Type B pancreatic cell (in vitro differentiated cells): ENCODE results near the gene EIF4E2. TPM values are rescaled to one million over a fixed set of nuclear protein-coding genes. Genes with fewer than 3 reads are reported as not detected.

Experiments used
- DNase-seq: peaks from one replicate; pipeline ENCODE4 v3.0.0; 2021; ENCODE audit warnings: mixed read lengths; ENCODE audit not compliant: unreplicated experiment; ENCODE audit errors: extremely low spot score
- H3K27ac Mint-ChIP-seq: 2 replicates; pipeline ENCODE4 v1.8.0; 2021; ENCODE audit warnings: mild to moderate bottlenecking, mixed read lengths
- H3K27me3 Mint-ChIP-seq: 2 replicates; pipeline ENCODE4 v1.8.0; 2021; ENCODE audit warnings: mixed read lengths
- H3K36me3 Mint-ChIP-seq: 2 replicates; pipeline ENCODE4 v1.8.0; 2021; ENCODE audit warnings: mixed read lengths
- H3K4me1 Mint-ChIP-seq: one replicate; pipeline ENCODE4 v1.8.0; 2021; ENCODE audit warnings: mixed read lengths; ENCODE audit not compliant: unreplicated experiment
- H3K4me3 Mint-ChIP-seq: 2 replicates; pipeline ENCODE4 v1.8.0; 2021; ENCODE audit warnings: mild to moderate bottlenecking, mixed read lengths
- H3K9me3 Mint-ChIP-seq: 2 replicates; pipeline ENCODE4 v1.8.0; 2021; ENCODE audit warnings: mixed read lengths
- total RNA-seq: library from RNA; stranded (reverse); gene quantifications from 2 replicates; pipeline ENCODE4 v1.2.1, GENCODE V29; 2021; ENCODE audit warnings: low replicate concordance
- TF ChIP-seq, protein P1 (sequence below): fragments of 200-600 bp; sonication (generic); conservative IDR thresholded peaks from 2 replicates; pipeline ENCODE4 v1.5.0; 2021; ENCODE audit warnings: antibody characterized with exemption, mild to moderate bottlenecking

Gene EIF4E2
- total RNA-seq, 1 donor from 2014 or later, result 77.1 TPM

GRCh38 chr2:232508251-232508650 lies 42.2 kb upstream of the EIF4E2 start:
- DNase-seq, result no peak
- Mint-ChIP-seq H3K4me1 (peaks cover 10% of the 10 kb centered on the region), H3K4me3 (no peak overlapping the region), H3K9me3 (no peaks in the 10 kb centered on the region), H3K36me3 (no peaks in the 10 kb centered on the region), H3K27ac (no peak overlapping the region), H3K27me3 (peaks cover 58% of the 10 kb centered on the region)
- TF ChIP-seq, protein P1, sequence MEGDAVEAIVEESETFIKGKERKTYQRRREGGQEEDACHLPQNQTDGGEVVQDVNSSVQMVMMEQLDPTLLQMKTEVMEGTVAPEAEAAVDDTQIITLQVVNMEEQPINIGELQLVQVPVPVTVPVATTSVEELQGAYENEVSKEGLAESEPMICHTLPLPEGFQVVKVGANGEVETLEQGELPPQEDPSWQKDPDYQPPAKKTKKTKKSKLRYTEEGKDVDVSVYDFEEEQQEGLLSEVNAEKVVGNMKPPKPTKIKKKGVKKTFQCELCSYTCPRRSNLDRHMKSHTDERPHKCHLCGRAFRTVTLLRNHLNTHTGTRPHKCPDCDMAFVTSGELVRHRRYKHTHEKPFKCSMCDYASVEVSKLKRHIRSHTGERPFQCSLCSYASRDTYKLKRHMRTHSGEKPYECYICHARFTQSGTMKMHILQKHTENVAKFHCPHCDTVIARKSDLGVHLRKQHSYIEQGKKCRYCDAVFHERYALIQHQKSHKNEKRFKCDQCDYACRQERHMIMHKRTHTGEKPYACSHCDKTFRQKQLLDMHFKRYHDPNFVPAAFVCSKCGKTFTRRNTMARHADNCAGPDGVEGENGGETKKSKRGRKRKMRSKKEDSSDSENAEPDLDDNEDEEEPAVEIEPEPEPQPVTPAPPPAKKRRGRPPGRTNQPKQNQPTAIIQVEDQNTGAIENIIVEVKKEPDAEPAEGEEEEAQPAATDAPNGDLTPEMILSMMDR, result no peak

- H3K4me3 Mint-ChIP-seq, result no peak overlapping the region
- TF ChIP-seq, protein P1, result no peak
- H3K4me1 Mint-ChIP-seq, result peaks cover 6% of the 10 kb centered on the region
- H3K36me3 Mint-ChIP-seq, result no peaks in the 10 kb centered on the region
- H3K27ac Mint-ChIP-seq, result no peak overlapping the region
- DNase-seq, result no peak
- peaks cover 35% of the 10 kb centered on the region for H3K27me3 Mint-ChIP-seq
- H3K9me3 Mint-ChIP-seq, result no peaks in the 10 kb centered on the region
Measured at GRCh38 chr2:232511336-232511890, 39.1 kb upstream of the EIF4E2 start.

- H3K4me3 Mint-ChIP-seq, result no peak overlapping the region
- peaks cover 36% of the 10 kb centered on the region for H3K27me3 Mint-ChIP-seq
- no peaks in the 10 kb centered on the region for H3K36me3 Mint-ChIP-seq
- H3K4me1 Mint-ChIP-seq, result peaks cover 12% of the 10 kb centered on the region
- no peak for DNase-seq
- no peaks in the 10 kb centered on the region for H3K9me3 Mint-ChIP-seq
- TF ChIP-seq, protein P1, result no peak
- no peak overlapping the region for H3K27ac Mint-ChIP-seq
Measured at GRCh38 chr2:232512602-232513001, 37.9 kb upstream of the EIF4E2 start.

DNA sequence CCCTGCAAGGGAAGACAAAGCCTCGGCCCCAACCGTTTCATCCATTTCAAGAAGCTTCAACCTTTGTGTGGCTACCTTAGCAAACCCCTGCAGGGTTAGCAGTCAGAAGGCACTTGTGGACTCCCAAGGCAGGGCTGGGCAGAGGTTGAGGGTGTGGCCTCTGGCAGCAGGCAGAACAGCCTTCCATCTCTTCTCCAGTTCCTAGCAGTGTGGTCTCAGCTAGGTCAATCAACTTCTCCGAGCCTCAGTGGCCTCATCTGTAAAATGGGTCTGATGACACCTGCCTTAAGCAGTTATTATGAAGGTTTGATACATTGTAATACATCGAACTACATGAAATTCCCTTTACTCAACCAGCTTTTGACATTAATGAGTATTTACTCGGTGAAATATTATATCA lies 37.1 kb upstream of the EIF4E2 start:
- peaks cover 34% of the 10 kb centered on the region for H3K27me3 Mint-ChIP-seq
- H3K4me1 Mint-ChIP-seq, result peaks cover 12% of the 10 kb centered on the region
- TF ChIP-seq, protein P1, result no peak
- H3K36me3 Mint-ChIP-seq, result no peaks in the 10 kb centered on the region
- no peak overlapping the region for H3K4me3 Mint-ChIP-seq
- DNase-seq, result no peak
- H3K9me3 Mint-ChIP-seq, result no peaks in the 10 kb centered on the region
- H3K27ac Mint-ChIP-seq, result no peak overlapping the region

- no peak overlapping the region for H3K27ac Mint-ChIP-seq
- H3K27me3 Mint-ChIP-seq, result peaks cover 35% of the 10 kb centered on the region
- DNase-seq, result no peak
- no peaks in the 10 kb centered on the region for H3K9me3 Mint-ChIP-seq
- no peaks in the 10 kb centered on the region for H3K36me3 Mint-ChIP-seq
- TF ChIP-seq, protein P1, result no peak
- H3K4me1 Mint-ChIP-seq, result peaks cover 18% of the 10 kb centered on the region
- no peak overlapping the region for H3K4me3 Mint-ChIP-seq
Measured at GRCh38 chr2:232515639-232516038, 34.9 kb upstream of the EIF4E2 start.

DNA sequence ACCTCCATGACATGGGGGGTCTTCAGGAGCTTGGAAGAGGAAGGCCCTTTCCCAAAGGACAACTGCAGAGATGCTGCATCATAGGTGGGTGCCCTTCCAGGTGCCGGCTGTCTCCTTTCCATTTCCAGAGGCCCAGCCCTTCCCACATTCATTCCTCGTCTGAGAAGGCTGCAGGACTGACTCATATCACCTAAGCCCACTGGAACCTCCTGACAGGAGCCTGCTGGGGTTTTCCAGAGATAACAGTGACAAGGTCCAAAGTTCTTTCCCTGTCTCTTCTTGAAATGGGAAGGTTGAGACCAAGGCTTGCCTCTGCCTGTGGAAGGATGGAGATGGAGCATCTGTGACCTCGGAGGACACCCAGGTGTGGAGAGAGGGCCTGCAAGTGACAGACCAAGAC lies 33.9 kb upstream of the EIF4E2 start:
- TF ChIP-seq, protein P1, result no peak
- Mint-ChIP-seq H3K27ac (no peak overlapping the region), H3K4me3 (no peak overlapping the region), H3K4me1 (peaks cover 18% of the 10 kb centered on the region), H3K36me3 (no peaks in the 10 kb centered on the region), H3K9me3 (no peaks in the 10 kb centered on the region), H3K27me3 (peaks cover 40% of the 10 kb centered on the region)
- no peak for DNase-seq
